A172 (cell line): ENCODE data around the gene PDGFRA. TPM values are rescaled to one million over a fixed set of nuclear protein-coding genes. Genes with fewer than 3 reads are reported as not detected.
"Not testable (repeated sequence)": the region's sequence is repeated elsewhere in the genome, so short reads cannot be mapped to it uniquely, and the experiment has no call there.

Experiments
- DNase-seq: peaks from one replicate; pipeline ENCODE4 v3.0.0-alpha.2; 2015; ENCODE audit warnings: low spot score
- total RNA-seq: library from RNA; depleted of rRNA; stranded (reverse); fragments of >200 nt; shearing (Covaris generic); gene quantifications from 2 replicates; pipeline ENCODE4 v1.2.3, GENCODE V29; 2014

Gene PDGFRA
- total RNA-seq, 1 experiment from 2014 or later, result 0.05 TPM

- peak; percentile 62 for DNase-seq
Observed at GRCh38 chr4:54227256-54228055, 1.6 kb upstream of the PDGFRA start.

GRCh38 chr4:54228056-54228527 is 1.0 kb upstream of the PDGFRA start:
- peak; percentile 66 for DNase-seq

- DNase-seq, result no peak
Observed at GRCh38 chr4:54228546-54228945, 547 bp upstream of the PDGFRA start.

GRCh38 chr4:54229631-54230483 is 764 bp downstream of the PDGFRA start:
- DNase-seq, result no peak

GRCh38 chr4:54230484-54231418 is 1.7 kb downstream of the PDGFRA start:
- DNase-seq, result no peak

- DNase-seq, result no peak
Observed at GRCh38 chr4:54231419-54231767, 2.3 kb downstream of the PDGFRA start.

- DNase-seq, result no peak
Observed at GRCh38 chr4:54231768-54232688, 2.9 kb downstream of the PDGFRA start.

- DNase-seq, result peak; percentile 63
Observed at GRCh38 chr4:54233277-54233696, 4.2 kb downstream of the PDGFRA start.

GRCh38 chr4:54233697-54234496 is 4.8 kb downstream of the PDGFRA start:
- peak; percentile 60 for DNase-seq

- DNase-seq, result no peak
Observed at GRCh38 chr4:54234497-54235205, 5.6 kb downstream of the PDGFRA start.

GRCh38 chr4:54236316-54236715 is 7.2 kb downstream of the PDGFRA start:
- not testable (repeated sequence) for DNase-seq

GRCh38 chr4:54237770-54238169 is 8.7 kb downstream of the PDGFRA start:
- no peak for DNase-seq

- DNase-seq, result no peak
Observed at GRCh38 chr4:54238389-54238788, 9.3 kb downstream of the PDGFRA start.

GRCh38 chr4:54241268-54241823 is 12.3 kb downstream of the PDGFRA start:
- DNase-seq, result peak; percentile 8

GRCh38 chr4:54243541-54243940 is 14.4 kb downstream of the PDGFRA start:
- not testable (repeated sequence) for DNase-seq

- not testable (repeated sequence) for DNase-seq
Observed at GRCh38 chr4:54252312-54252711, 23.2 kb downstream of the PDGFRA start.

- DNase-seq, result no peak
Observed at GRCh38 chr4:54254116-54254914, 25.2 kb downstream of the PDGFRA start.

GRCh38 chr4:54254915-54255246 is 25.8 kb downstream of the PDGFRA start:
- DNase-seq, result no peak
